SH-SY5Y (cell line): ENCODE measurements around the gene TES.

Experiments used
- GATA2 ChIP-seq: IDR thresholded peaks from 2 replicates; pipeline ENCODE4 v1.6.1; 2011; ENCODE audit warnings: mild to moderate bottlenecking, low read depth, low read length
- GATA3 ChIP-seq: IDR thresholded peaks from 2 replicates; pipeline ENCODE4 v1.6.1; 2011; ENCODE audit warnings: low read depth, mild to moderate bottlenecking, low read length, moderate library complexity

DNA sequence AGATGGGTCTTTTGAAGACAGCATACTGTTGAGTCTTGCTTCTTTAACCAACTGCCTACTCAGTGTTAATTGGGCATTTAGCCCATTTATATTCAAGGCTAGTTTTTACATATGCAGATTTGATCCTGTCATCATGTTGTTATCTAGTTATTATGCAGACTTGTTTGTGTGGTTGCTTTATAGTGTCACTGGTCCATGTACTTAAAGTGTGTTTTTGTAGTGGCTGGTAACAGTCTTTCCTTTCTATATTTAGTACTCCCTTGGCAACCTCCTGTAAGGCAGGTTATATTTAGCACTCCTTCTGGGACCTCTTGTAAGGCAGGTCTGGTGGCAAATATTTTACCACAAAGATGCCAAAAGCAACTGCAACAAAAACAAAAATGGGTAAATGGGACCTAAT is 66.7 kb downstream of the TES start:
- TF ChIP-seq GATA2: no peak
- TF ChIP-seq GATA3: no peak
